A549 (cell line): Measurements from ENCODE around the gene RNF126. TPM values are rescaled to one million over a fixed set of nuclear protein-coding genes. Genes with fewer than 3 reads are reported as not detected.

Experiments used
- ATAC-seq, 2 experiments: fragments of 200-7000 bp in 1 of 2; fragments of >200 bp in 1 of 2; cut with Nextera tagmentation in 1 of 2; cut with Tn5 transposase in 1 of 2; 3 replicates each; pipeline versions ENCODE4 v1.8.0 to v1.9.1; 2018 to 2020; ENCODE audit warnings: mild to moderate bottlenecking in 1 of 2, moderate library complexity in 1 of 2
- CTCF ChIA-PET: fragments of 300-600 bp; sonication (Branson Sonifier 250); formaldehyde crosslinking; extraction: SDS; loops from one replicate; lab custom pipeline; 2021; ENCODE audit warnings: antibody characterized with exemption, inconsistent platforms; lab: Yijun Ruan, JAX
- POLR2A ChIA-PET: fragments of 350-600 bp; formaldehyde crosslinking; extraction: SDS; loops from one replicate; lab custom pipeline; 2021; ENCODE audit warnings: antibody characterized with exemption, inconsistent platforms; lab: Yijun Ruan, JAX
- DNase-seq, 2 experiments: peaks; one replicate each; pipeline versions ENCODE4 v3.0.0 to v3.0.0-alpha.2; 2011 to 2016; ENCODE audit warnings: low read depth in 1 of 2, low spot score in 1 of 2
- FAIRE-seq: peaks from 2 replicates; lab custom pipeline; 2011; peaks lifted over from hg19 to GRCh38; lab: Jason Lieb, UNC
- H3K27ac ChIP-seq, 2 experiments: fragments of >200 bp; sonication (Bioruptor Twin); formaldehyde crosslinking; 3 replicates each; pipeline ENCODE4 v1.5.1; 2016 to 2017
- H3K4me1 ChIP-seq: fragments of >200 bp; sonication (Bioruptor Twin); formaldehyde crosslinking; 3 replicates; pipeline ENCODE4 v1.6.1; 2016
- H3K4me2 ChIP-seq: fragments of >200 bp; sonication (Bioruptor Twin); formaldehyde crosslinking; 3 replicates; pipeline ENCODE4 v1.6.1; 2016
- H3K4me3 ChIP-seq: fragments of >200 bp; sonication (Bioruptor Twin); formaldehyde crosslinking; 3 replicates; pipeline ENCODE4 v1.5.1; 2016
- H3K9me3 ChIP-seq: fragments of >200 bp; sonication (Bioruptor Twin); formaldehyde crosslinking; 3 replicates; pipeline ENCODE4 v1.6.1; 2016
- BHLHE40 ChIP-seq: IDR thresholded peaks from 2 replicates; pipeline ENCODE4 v1.6.1; 2012; ENCODE audit warnings: low read depth, low read length, inconsistent platforms
- CEBPB ChIP-seq, 2 experiments: fragments of >200 bp in 1 of 2; sonication (Bioruptor Twin) in 1 of 2; formaldehyde crosslinking in 1 of 2; IDR thresholded peaks; 2 replicates each; pipeline ENCODE4 v1.6.1; 2012 to 2016
- E2F6 ChIP-seq: IDR thresholded peaks from 2 replicates; pipeline ENCODE4 v1.6.1; 2012; ENCODE audit warnings: low read depth, borderline replicate concordance
- ELK1 ChIP-seq: fragments of 150-350 bp; IDR thresholded peaks from 2 replicates; pipeline ENCODE4 v1.6.1; 2014; ENCODE audit warnings: low read depth, mild to moderate bottlenecking, low read length
- GATA3 ChIP-seq: IDR thresholded peaks from 2 replicates; pipeline ENCODE4 v1.6.1; 2012; ENCODE audit warnings: borderline replicate concordance
- HOXB5 ChIP-seq: fragments of 250-450 bp; sonication (Bioruptor Pico); IDR thresholded peaks from 2 replicates; pipeline ENCODE4 v1.5.0; 2020; ENCODE audit warnings: mild to moderate bottlenecking, moderate library complexity
- NPAS2 ChIP-seq: fragments of 250-450 bp; sonication (Bioruptor Pico); IDR thresholded peaks from 2 replicates; pipeline ENCODE4 v1.8.0; 2022; ENCODE audit warnings: mild to moderate bottlenecking, moderate library complexity, borderline replicate concordance
- PBX3 ChIP-seq: IDR thresholded peaks from 2 replicates; pipeline ENCODE4 v1.6.1; 2012
- POLR2A ChIP-seq: IDR thresholded peaks from 2 replicates; pipeline ENCODE4 v1.6.1; 2012; ENCODE audit warnings: mild to moderate bottlenecking, low read length
- POLR2AphosphoS2 ChIP-seq: conservative IDR thresholded peaks from 2 replicates; pipeline ENCODE4 v1.6.1; 2012; ENCODE audit warnings: low read length, improper control_type of control experiment, inconsistent platforms
- RAD21 ChIP-seq, 2 experiments: fragments of >200 bp in 1 of 2; sonication (Bioruptor Twin) in 1 of 2; formaldehyde crosslinking in 1 of 2; IDR thresholded peaks in 1 of 2; conservative IDR thresholded peaks in 1 of 2; 2 replicates in 1 of 2; 3 replicates in 1 of 2; pipeline ENCODE4 v1.6.1; 2012 to 2018; ENCODE audit warnings: inconsistent platforms in 1 of 2
- SREBF2 ChIP-seq: fragments of 450-650 bp; IDR thresholded peaks from 2 replicates; pipeline ENCODE4 v1.6.1; 2014; ENCODE audit warnings: mild to moderate bottlenecking, moderate library complexity
- TP53 ChIP-seq: fragments of 250-450 bp; sonication (Bioruptor Pico); IDR thresholded peaks from 2 replicates; pipeline ENCODE4 v1.5.0; 2021; ENCODE audit warnings: mild to moderate bottlenecking, moderate library complexity
- ZC3H11A ChIP-seq: fragments of 450-650 bp; IDR thresholded peaks from 2 replicates; pipeline ENCODE4 v1.6.1; 2014; ENCODE audit warnings: antibody characterized with exemption, mild to moderate bottlenecking
- ZNF302 ChIP-seq: fragments of 250-450 bp; sonication (Bioruptor Pico); IDR thresholded peaks from 2 replicates; pipeline ENCODE4 v1.9.0; 2021; ENCODE audit warnings: inconsistent platforms, mild to moderate bottlenecking, moderate library complexity
- ZSCAN20 ChIP-seq: fragments of 250-450 bp; sonication (Bioruptor Pico); IDR thresholded peaks from 2 replicates; pipeline ENCODE4 v1.8.0; 2022; ENCODE audit warnings: mild to moderate bottlenecking, moderate library complexity
- WGBS: methylation state at CpG from one replicate; pipeline ENCODE4 v1.1.6; 2017; ENCODE audit errors: missing lambda C conversion rate; 5-methylcytosine and 5-hydroxymethylcytosine counted together
- polyA plus RNA-seq, 4 experiments: library from polyadenylated mRNA; depleted of rRNA in 3 of 4; stranded (reverse); fragments of >200 nt; fragmentation: RNase III in 1 of 4; extraction: RNeasy Plus Mini Kit Qiagen cat#74134 plus additional on column Dnase treatment in 1 of 4; gene quantifications; 2 replicates in 3 of 4; 3 replicates in 1 of 4; pipeline ENCODE4 v1.2.3, GENCODE V29; 2011 to 2017
- TF ChIP-seq, protein P1 (sequence below): fragments of 450-650 bp; IDR thresholded peaks from 2 replicates; pipeline ENCODE4 v1.6.1; 2014; ENCODE audit warnings: antibody characterized with exemption
- TF ChIP-seq, protein P2 (sequence below): fragments of 250-450 bp; sonication (Bioruptor Pico); IDR thresholded peaks from 2 replicates; pipeline ENCODE4 v1.5.0; 2021; ENCODE audit warnings: mild to moderate bottlenecking, moderate library complexity, borderline replicate concordance

Gene RNF126
- polyA plus RNA-seq, 2 of the 4 experiments (the other 2 are of a cell fraction), result 3.1 to 35.0 TPM

GRCh38 chr19:651991-652390, 11.0 kb downstream of the RNF126 start (continued):
- no peak for TF ChIP-seq CEBPB (IDR thresholded peaks at IDR 0.05)

- H3K9me3 ChIP-seq, result no peaks in the 10 kb centered on the region
- no peak overlapping the region for H3K4me3 ChIP-seq
- POLR2A ChIA-PET, result no interaction called here
- FAIRE-seq (no peak), ATAC-seq (no peak), DNase-seq (no peak)
- no peak for TF ChIP-seq GATA3
- no peak for TF ChIP-seq TP53
- TF ChIP-seq PBX3, result no peak
- TF ChIP-seq, protein P1, sequence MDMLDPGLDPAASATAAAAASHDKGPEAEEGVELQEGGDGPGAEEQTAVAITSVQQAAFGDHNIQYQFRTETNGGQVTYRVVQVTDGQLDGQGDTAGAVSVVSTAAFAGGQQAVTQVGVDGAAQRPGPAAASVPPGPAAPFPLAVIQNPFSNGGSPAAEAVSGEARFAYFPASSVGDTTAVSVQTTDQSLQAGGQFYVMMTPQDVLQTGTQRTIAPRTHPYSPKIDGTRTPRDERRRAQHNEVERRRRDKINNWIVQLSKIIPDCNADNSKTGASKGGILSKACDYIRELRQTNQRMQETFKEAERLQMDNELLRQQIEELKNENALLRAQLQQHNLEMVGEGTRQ, result no peak
- TF ChIP-seq SREBF2, result no peak
- TF ChIP-seq HOXB5 (CRISPR knock-in tag), result no peak
- no peak for TF ChIP-seq ZSCAN20
- TF ChIP-seq BHLHE40, result no peak
- H3K27ac ChIP-seq, result no peak overlapping the region
- CTCF ChIA-PET, result interaction anchor here (0.6 to 1.5 kb wide), 2 partner anchors 67 to 135 kb away, joined by 4 read pairs; no protein-coding TSS in a partner anchor
- WGBS, result 98% methylated on average over 29 of the region's 58 CpGs
- no peaks in the 10 kb centered on the region for H3K4me1 ChIP-seq
- no peak overlapping the region for H3K4me2 ChIP-seq
Observed at GRCh38 chr19:651114-651818, 11.7 kb downstream of the RNF126 start.

DNA sequence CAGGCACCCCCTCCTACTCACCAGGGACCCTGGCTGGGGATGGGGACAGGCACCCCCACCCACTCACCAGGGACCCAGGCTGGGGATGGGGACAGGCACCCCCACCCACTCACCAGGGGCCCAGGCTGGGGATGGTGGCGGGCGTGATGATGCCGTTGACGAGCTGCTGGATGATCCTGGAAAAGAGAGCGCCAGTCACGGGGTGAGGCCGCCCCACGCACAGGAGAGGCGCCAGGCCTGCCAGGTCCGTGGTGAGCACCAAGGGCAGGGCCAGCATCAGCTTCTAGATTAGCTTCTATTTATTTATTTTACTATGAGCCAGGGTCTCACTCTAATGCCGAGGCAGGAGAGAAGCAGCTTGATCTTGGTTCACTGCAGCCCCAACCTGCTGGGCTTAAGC, 12.9 kb downstream of the RNF126 start:
- no peak overlapping the region for H3K27ac ChIP-seq
- no peaks in the 10 kb centered on the region for H3K4me1 ChIP-seq
- no peaks in the 10 kb centered on the region for H3K9me3 ChIP-seq
- FAIRE-seq, result no peak
- no peak for DNase-seq
- TF ChIP-seq RAD21 (conservative IDR thresholded peaks at IDR 0.05 in 1 of 2, IDR thresholded peaks at IDR 0.05 in 1 of 2) (no peak), ZNF302 (no peak), BHLHE40 (no peak), POLR2AphosphoS2 (no peak), NPAS2 (CRISPR knock-in tag) (no peak), ELK1 (no peak), E2F6 (no peak), POLR2A (no peak), ZC3H11A (no peak)
- TF ChIP-seq, protein P2, sequence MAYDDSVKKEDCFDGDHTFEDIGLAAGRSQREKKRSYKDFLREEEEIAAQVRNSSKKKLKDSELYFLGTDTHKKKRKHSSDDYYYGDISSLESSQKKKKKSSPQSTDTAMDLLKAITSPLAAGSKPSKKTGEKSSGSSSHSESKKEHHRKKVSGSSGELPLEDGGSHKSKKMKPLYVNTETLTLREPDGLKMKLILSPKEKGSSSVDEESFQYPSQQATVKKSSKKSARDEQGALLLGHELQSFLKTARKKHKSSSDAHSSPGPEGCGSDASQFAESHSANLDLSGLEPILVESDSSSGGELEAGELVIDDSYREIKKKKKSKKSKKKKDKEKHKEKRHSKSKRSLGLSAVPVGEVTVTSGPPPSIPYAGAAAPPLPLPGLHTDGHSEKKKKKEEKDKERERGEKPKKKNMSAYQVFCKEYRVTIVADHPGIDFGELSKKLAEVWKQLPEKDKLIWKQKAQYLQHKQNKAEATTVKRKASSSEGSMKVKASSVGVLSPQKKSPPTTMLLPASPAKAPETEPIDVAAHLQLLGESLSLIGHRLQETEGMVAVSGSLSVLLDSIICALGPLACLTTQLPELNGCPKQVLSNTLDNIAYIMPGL (CRISPR knock-in tag), result no peak
- 90% methylated on average over 7 of the region's 11 CpGs for WGBS
- CTCF ChIA-PET, result interaction anchor here (1.5 kb wide), 1 partner anchor 65 kb away, joined by 4 read pairs; no protein-coding TSS in a partner anchor
- ATAC-seq, result no peak
- POLR2A ChIA-PET, result no interaction called here
- H3K4me3 ChIP-seq, result no peak overlapping the region
- no peak overlapping the region for H3K4me2 ChIP-seq
